Activated CD8-positive, alpha-beta memory T cell treated with anti-CD3 and anti-CD28 coated beads, Interleukin-2, amount 50 U/mL, for 4 hours (primary cell): Measurements from ENCODE around the gene MYB.

Source experiments
- DNase-seq: peaks from one replicate; pipeline ENCODE4 v3.0.0-alpha.2; 2020

The MYB gene

GRCh38 chr6:135254471-135254870, 73.4 kb downstream of the MYB start:
- DNase-seq = no peak

DNA sequence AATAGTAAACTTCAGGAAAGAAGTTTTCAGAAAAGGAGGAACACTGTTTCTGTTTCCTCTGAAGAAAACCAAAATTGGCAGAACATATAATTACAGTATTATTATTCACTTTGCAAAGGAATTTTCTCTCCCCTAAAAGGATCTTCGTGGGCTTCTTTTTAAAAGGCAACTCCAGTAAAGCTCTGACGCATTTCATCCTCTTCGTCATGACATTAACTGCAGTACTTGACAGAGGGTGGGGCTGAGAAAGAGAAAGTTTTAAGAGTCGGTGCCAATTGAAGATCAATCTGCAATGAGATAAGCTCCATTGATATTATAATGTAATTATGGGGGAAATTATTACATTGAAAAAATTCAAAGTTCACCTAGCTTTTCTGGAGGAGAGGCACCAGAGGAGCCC, 75.8 kb downstream of the MYB start:
- DNase-seq = no peak

- no peak for DNase-seq
Measured at GRCh38 chr6:135257631-135258405, 76.7 kb downstream of the MYB start.

DNA sequence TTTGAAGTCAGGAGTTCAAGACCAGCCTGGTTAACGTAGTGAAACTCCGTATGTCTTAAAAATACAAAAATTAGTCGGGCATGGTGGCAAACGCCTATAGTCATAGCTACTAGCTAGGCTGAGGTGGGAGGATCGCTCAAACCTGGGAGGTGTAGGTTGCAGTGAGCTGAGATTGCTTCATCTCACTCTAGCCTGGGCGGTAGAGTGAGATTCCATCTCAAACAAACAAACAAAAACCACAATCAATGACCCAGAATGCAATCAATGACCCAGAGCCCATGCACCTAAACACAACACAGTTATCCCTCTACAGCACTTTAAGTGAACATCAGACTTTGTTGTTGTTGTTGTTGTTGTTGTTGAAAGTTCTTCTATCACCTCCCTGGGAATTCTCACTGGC, 77.9 kb downstream of the MYB start:
- no peak for DNase-seq

DNA sequence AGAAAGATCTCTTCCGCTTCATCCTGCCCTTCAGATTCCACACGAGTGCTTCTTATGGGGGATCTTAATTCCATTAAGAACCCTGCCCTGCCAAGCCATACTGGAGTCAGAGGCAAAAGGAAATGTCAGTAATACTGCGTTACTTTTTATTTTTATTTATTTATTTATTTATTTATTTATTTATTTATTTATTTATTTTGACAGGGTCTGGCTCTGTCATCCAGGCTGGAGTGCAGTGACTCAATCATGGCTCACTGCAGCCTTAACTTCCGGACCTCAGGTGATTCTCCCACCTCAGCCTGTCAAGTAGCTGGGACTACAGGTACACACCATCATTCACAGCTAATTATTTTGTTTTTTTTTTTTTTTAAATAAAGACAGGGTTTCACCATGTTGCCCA, 79.5 kb downstream of the MYB start:
- DNase-seq = no peak

DNA sequence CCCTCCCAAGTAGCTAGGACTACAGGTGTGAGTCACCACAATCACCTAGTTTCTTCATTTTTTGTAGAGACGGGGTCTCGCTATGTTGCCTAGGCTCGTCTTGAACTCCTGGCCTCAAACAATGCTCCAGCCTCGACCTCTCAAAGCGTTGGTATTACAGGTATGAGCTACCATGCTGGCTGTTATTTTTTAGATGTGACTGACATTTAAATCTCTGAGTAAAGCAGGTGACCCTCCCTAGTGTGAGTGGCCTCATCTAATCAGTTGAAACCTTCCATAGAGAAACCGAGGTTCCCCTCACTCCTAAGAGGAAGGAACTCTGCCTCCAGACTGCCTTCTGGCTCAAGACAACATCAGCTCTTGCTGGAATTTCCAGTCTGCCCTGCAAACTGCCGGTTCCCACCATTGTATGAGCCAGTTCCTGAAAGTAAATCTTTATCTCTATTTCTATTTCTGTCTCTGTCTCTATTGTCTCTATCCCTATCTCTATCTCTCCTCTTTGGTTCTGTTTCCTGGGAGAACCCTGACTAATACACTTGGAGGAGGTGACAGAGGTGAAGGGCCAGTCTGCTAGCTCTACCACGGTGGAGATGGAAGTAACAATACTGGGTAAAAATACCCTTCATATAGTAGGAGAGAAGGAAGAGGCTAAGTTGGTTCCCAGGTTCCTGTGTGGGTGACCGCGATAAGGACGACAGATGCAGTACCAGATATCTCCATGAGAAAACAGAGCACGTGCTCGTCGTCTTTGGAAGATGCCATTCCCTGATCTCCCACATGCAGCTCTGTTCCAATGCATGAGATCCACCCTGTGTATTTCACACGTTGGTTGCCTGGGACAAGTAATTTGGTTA, 81.0 kb downstream of the MYB start:
- no peak for DNase-seq

DNA sequence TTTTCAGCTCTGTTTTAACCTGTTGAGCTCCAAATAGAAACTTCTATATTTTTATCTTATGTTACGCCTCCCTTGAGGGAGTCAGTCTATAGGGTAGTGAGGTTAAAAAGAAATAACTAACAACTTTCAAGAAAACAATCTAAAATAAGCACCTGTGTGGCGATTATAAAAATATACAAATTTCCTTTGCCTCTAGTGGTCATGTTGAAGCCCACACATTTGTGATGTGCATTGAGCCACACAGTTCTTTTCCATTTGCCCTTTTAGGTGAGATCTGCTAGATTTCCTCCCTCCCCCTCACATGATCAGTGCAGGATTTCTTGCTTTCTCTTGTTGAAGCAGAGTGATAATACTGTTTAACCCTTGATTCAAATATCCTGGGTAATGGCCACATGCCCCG, 84.2 kb downstream of the MYB start:
- no peak for DNase-seq

DNA sequence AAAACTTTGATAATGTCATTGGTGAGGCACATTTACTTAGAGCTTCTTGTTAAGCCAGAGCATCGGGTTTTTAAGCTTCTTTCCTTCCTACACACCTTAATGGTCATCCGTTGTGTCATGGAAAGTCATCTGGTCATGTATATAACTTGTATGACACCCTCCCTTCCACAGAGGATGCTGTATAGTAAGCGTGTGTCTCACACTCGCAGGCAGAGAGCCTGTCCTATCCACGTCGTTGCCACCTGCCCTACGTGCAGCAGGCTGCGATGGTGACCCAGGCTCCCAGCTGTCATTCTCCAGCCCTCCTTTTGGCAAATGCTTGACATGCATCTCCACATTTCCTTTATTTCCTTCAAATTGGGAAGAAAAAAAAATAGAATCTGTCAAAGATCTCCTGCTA, 85.6 kb downstream of the MYB start:
- DNase-seq = no peak

DNA sequence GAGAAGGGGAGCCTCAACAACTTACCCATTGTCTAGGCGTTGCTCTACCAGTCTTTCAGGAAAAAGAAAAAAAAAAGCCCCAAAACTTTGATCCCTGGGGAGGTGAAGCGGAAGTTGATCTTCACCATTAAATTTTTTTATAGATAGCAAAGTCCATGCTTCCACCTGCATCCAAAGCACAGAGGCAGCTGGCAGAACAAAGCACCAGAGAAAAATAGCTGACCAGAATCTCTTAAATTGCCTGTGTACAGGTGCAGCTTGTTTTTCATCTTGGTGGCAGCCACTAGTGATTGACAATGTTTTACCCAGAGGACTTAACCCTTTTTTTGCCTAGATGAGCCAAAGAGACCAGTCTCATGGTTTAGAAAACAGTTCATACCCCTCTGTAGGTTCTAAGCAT, 86.0 kb downstream of the MYB start:
- DNase-seq = no peak

DNA sequence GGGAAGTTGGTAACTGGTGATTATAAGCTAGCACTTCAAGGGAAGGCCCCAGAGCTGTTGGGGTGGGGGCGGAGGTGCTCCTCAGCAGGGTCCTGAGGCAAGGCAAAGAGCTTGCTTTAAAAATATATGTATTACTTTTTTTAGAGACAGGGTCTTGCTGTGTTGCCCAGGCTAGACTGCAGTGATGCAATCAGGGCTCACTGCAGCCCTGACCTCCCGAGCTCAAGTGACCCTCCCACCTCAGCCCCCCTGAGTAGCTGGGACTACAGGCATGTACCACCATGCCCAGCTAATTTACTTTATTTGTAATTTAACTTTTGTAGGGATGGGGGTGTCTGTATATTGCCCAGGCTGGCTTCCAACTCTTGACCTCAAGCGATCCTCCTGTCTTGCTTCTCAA, 87.2 kb downstream of the MYB start:
- DNase-seq = no peak

DNA sequence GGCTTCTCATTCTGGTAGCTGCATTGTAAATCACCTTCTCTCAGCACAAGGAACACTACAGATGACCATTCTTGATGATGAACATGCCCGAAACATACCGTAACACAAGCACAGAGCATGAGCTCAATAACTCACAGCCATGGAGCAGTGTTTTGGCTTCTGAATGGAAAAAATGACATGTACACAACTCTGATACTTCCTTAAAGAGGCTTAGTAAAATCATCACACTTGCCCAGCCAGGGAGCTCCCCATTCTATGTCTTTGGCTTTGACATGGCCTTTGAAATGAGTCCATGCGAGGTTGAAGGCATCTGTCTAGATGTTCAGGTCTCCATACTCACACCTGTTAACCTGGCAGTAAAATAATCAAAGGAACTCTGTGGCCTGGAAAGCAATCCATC, 87.6 kb downstream of the MYB start:
- no peak for DNase-seq
